Panc1 (cell line): ENCODE measurements around the gene VPS51. TPM values are rescaled to one million over a fixed set of nuclear protein-coding genes. Genes with fewer than 3 reads are reported as not detected.

ENCODE experiments used
- ATAC-seq: fragments of 200-7000 bp; cut with Tn5 transposase; 2 replicates; pipeline ENCODE4 v1.9.1; 2020; ENCODE audit warnings: mild to moderate bottlenecking, moderate library complexity
- BruUV-seq: library from RNA; stranded (reverse); fragments of 400-500 nt; replicated peaks from 2 replicates; lab custom pipeline; 2021; lab: Mats Ljungman, UMichigan
- CTCF ChIA-PET: fragments of 300-600 bp; sonication (Branson Sonifier 250); formaldehyde crosslinking; loops from one replicate; lab custom pipeline; 2022; ENCODE audit warnings: antibody characterized with exemption; lab: Charles Lee
- POLR2A ChIA-PET: fragments of 300-600 bp; sonication (Branson Sonifier 250); formaldehyde crosslinking; loops from one replicate; lab custom pipeline; 2022; ENCODE audit warnings: antibody characterized with exemption; lab: Charles Lee
- DNase-seq: peaks from one replicate; pipeline ENCODE4 v3.0.0-alpha.2; 2010; ENCODE audit warnings: low read depth, low spot score
- H3K27ac ChIP-seq: 2 replicates; pipeline ENCODE4 v1.5.1; 2011; ENCODE audit warnings: mild to moderate bottlenecking, low read length, inconsistent platforms
- H3K27me3 ChIP-seq: fragments of 200-500 bp; sonication (Bioruptor generic); 2 replicates; pipeline ENCODE4 v1.6.0; 2014; ENCODE audit warnings: low read length, inconsistent platforms; ENCODE audit not compliant: control insufficient read depth, insufficient read depth
- H3K36me3 ChIP-seq: fragments of 200-500 bp; sonication (Bioruptor generic); 2 replicates; pipeline ENCODE4 v1.5.1; 2014; ENCODE audit warnings: inconsistent platforms, mild to moderate bottlenecking, low read length, moderate library complexity; ENCODE audit not compliant: control insufficient read depth, insufficient read depth
- H3K4me1 ChIP-seq: 2 replicates; pipeline ENCODE4 v1.5.1; 2011; ENCODE audit warnings: inconsistent platforms, mild to moderate bottlenecking, low read length, moderate library complexity; ENCODE audit not compliant: control insufficient read depth, insufficient read depth
- H3K4me3 ChIP-seq, 2 experiments: 2 replicates each; pipeline ENCODE4 v1.5.1; 2011 to 2012; ENCODE audit warnings: low read depth in 2 of 2, low read length in 2 of 2, mild to moderate bottlenecking in 2 of 2, inconsistent platforms in 1 of 2, moderate library complexity in 1 of 2
- H3K9me3 ChIP-seq: fragments of 200-500 bp; sonication (Bioruptor generic); 2 replicates; pipeline ENCODE4 v1.5.1; 2014; ENCODE audit warnings: low read depth, mild to moderate bottlenecking, inconsistent platforms, low read length, moderate library complexity; ENCODE audit not compliant: control insufficient read depth, insufficient read depth
- CTCF ChIP-seq: fragments of 450-650 bp; IDR thresholded peaks from 2 replicates; pipeline ENCODE4 v1.5.1; 2017; ENCODE audit warnings: mild to moderate bottlenecking
- POLR2AphosphoS5 ChIP-seq: IDR thresholded peaks from 2 replicates; pipeline ENCODE4 v1.6.1; 2012; ENCODE audit warnings: mild to moderate bottlenecking, low read depth, low read length, moderate library complexity
- REST ChIP-seq, 2 experiments: IDR thresholded peaks; 2 replicates each; pipeline ENCODE4 v1.6.1; 2011 to 2012; ENCODE audit warnings: low read depth in 2 of 2, control low read depth in 1 of 2, low read length in 1 of 2, mild to moderate bottlenecking in 1 of 2, moderate library complexity in 1 of 2; ENCODE audit not compliant: insufficient read depth in 1 of 2
- SIN3A ChIP-seq: IDR thresholded peaks from 2 replicates; pipeline ENCODE4 v1.6.1; 2012; ENCODE audit warnings: low read depth, mild to moderate bottlenecking, low read length, moderate library complexity, borderline replicate concordance; ENCODE audit not compliant: insufficient read depth
- TCF7L2 ChIP-seq: IDR thresholded peaks from 2 replicates; pipeline ENCODE4 v1.6.1; 2011; ENCODE audit warnings: mild to moderate bottlenecking, low read depth, low read length, inconsistent platforms
- in situ Hi-C: cut with HindIII; loops from 2 replicates; pipeline ENCODE4 v1.10.0; 2016; ENCODE audit warnings: low sequenced_read_pairs, low pct_unique_long_range_greater_than_20kb
- intact Hi-C: fragments of 100-400 bp; cut with micrococcal nuclease; formaldehyde crosslinking; loops from one replicate; pipeline ENCODE4 v1.10.0; 2022; ENCODE audit not compliant: unreplicated experiment
- total RNA-seq: library from RNA; stranded (reverse); gene quantifications from one replicate; pipeline ENCODE4 v1.2.1, GENCODE V29; 2021; ENCODE audit not compliant: unreplicated experiment

VPS51 gene
- total RNA-seq, 1 experiment from 2014 or later = 101 TPM

- Histone ChIP-seq H3K27ac (no peak overlapping the region), H3K9me3 (no peaks in the 10 kb centered on the region)
Observed at GRCh38 chr11:65129649-65130441, 33.8 kb downstream of the VPS51 start.

GRCh38 chr11:65130631-65131416 is 34.8 kb downstream of the VPS51 start:
- H3K9me3 ChIP-seq = no peaks in the 10 kb centered on the region
- H3K27ac ChIP-seq = no peak overlapping the region
- H3K36me3 ChIP-seq = peaks cover 12% of the 10 kb centered on the region; the same call in 1 of the 2 replicates
- TF ChIP-seq CTCF (no peak), REST (IDR thresholded peaks at IDR 0.05; ENCODE audit: insufficient read depth in 1 of 2, low read depth in 2 of 2, low read length in 1 of 2) (no peak), SIN3A (no peak), POLR2AphosphoS5 (no peak), TCF7L2 (no peak)
- intact Hi-C loops (loop anchor here (10.0 kb wide), 1 partner anchor 54 kb away; the partner anchor contains the start of gene CAPN1), in situ Hi-C loops (no loop called here)
- DNase-seq = no peak
- no TSS peak for BruUV-seq
- ChIA-PET POLR2A (no interaction called here), CTCF (interaction anchor here (0.6 to 0.7 kb wide), 2 partner anchors 67 to 202 kb away, joined by 3 read pairs; no protein-coding TSS in a partner anchor)
- H3K27me3 ChIP-seq = no peaks in the 10 kb centered on the region
- peaks cover 14% of the 10 kb centered on the region for H3K4me1 ChIP-seq
- no peak overlapping the region for H3K4me3 ChIP-seq
- ATAC-seq = no peak

More at GRCh38 chr11:65129649-65130441, 33.8 kb downstream of the VPS51 start:
- intact Hi-C loops = loop anchor here (10.0 kb wide), 1 partner anchor 55 kb away; the partner anchor contains the start of gene CAPN1
- Histone ChIP-seq H3K36me3 (peaks cover 18% of the 10 kb centered on the region), H3K27me3 (no peaks in the 10 kb centered on the region), H3K4me1 (peaks cover 9% of the 10 kb centered on the region), H3K4me3 (no peak overlapping the region)
- no peak for DNase-seq
- POLR2A ChIA-PET = no interaction called here
- no peak for ATAC-seq
- BruUV-seq = no TSS peak
- in situ Hi-C loops = no loop called here
- CTCF ChIA-PET = interaction anchor here (0.6 to 0.7 kb wide), 2 partner anchors 48 to 66 kb away, joined by 3 to 4 read pairs; no protein-coding TSS in a partner anchor
- TF ChIP-seq REST (IDR thresholded peaks at IDR 0.05; ENCODE audit: insufficient read depth in 1 of 2, low read depth in 2 of 2, low read length in 1 of 2) = no peak
- TF ChIP-seq POLR2AphosphoS5 = peak; percentile 5; the same call in 1 of the 2 replicates
